ENCODE measurements around the gene BAIAP2L1.

GRCh38 chr7:98324782-98325181 lies 76.1 kb downstream of the BAIAP2L1 start:
- TF ChIP-seq POLR2A (IDR thresholded peaks at IDR 0.05) (no peak), POLR2AphosphoS5 (IDR thresholded peaks at IDR 0.05) (no peak)
- TF ChIP-seq, protein P1, sequence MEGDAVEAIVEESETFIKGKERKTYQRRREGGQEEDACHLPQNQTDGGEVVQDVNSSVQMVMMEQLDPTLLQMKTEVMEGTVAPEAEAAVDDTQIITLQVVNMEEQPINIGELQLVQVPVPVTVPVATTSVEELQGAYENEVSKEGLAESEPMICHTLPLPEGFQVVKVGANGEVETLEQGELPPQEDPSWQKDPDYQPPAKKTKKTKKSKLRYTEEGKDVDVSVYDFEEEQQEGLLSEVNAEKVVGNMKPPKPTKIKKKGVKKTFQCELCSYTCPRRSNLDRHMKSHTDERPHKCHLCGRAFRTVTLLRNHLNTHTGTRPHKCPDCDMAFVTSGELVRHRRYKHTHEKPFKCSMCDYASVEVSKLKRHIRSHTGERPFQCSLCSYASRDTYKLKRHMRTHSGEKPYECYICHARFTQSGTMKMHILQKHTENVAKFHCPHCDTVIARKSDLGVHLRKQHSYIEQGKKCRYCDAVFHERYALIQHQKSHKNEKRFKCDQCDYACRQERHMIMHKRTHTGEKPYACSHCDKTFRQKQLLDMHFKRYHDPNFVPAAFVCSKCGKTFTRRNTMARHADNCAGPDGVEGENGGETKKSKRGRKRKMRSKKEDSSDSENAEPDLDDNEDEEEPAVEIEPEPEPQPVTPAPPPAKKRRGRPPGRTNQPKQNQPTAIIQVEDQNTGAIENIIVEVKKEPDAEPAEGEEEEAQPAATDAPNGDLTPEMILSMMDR (IDR thresholded peaks at IDR 0.05): no peak
